GM12878 (cell line): ENCODE results near the gene USP4.

Experiments used
- CBX3 ChIP-seq: fragments of 200-600 bp; sonication (generic); IDR thresholded peaks from 2 replicates; pipeline ENCODE4 v1.6.1; 2016; ENCODE audit warnings: low read depth, borderline replicate concordance
- MYC ChIP-seq: IDR thresholded peaks from 2 replicates; pipeline ENCODE4 v1.6.1; 2011; ENCODE audit warnings: mild to moderate bottlenecking, low read length, moderate library complexity, inconsistent platforms; ENCODE audit not compliant: insufficient read depth, insufficient replicate concordance, insufficient read length, severe bottlenecking
- SMC3 ChIP-seq: IDR thresholded peaks from 2 replicates; pipeline ENCODE4 v1.6.1; 2011; ENCODE audit warnings: low read length, improper control_type of control experiment, borderline replicate concordance
- ZSCAN29 ChIP-seq: fragments of 450-650 bp; IDR thresholded peaks from 2 replicates; pipeline ENCODE4 v1.6.1; 2017; ENCODE audit warnings: mild to moderate bottlenecking, moderate library complexity
- TF ChIP-seq, protein P1 (sequence below), 3 experiments: IDR thresholded peaks in 2 of 3; conservative IDR thresholded peaks in 1 of 3; 2 replicates each; pipeline ENCODE4 v1.5.1; 2011; ENCODE audit warnings: low read depth in 3 of 3, low read length in 3 of 3, mild to moderate bottlenecking in 3 of 3, control low read depth in 2 of 3, moderate library complexity in 2 of 3, inconsistent platforms in 1 of 3, mixed read lengths in 1 of 3; ENCODE audit not compliant: control insufficient read depth in 2 of 3, insufficient read depth in 1 of 3; ENCODE audit errors: extremely low read depth in 1 of 3
- TF ChIP-seq, protein P2 (sequence below): IDR thresholded peaks from 2 replicates; pipeline ENCODE4 v1.6.1; 2011; ENCODE audit warnings: low read depth, mild to moderate bottlenecking, low read length, moderate library complexity, borderline replicate concordance; ENCODE audit errors: extremely low read depth
- TF ChIP-seq, protein P3 (sequence below): IDR thresholded peaks from 2 replicates; pipeline ENCODE4 v1.6.1; 2012; ENCODE audit warnings: low read depth, low read length, improper control_type of control experiment
- TF ChIP-seq, protein P4 (sequence below): fragments of 150-350 bp; IDR thresholded peaks from 2 replicates; pipeline ENCODE4 v1.6.1; 2016; ENCODE audit warnings: low read depth, low read length
- TF ChIP-seq, protein P5 (sequence below): IDR thresholded peaks from 2 replicates; pipeline ENCODE4 v1.6.1; 2012; ENCODE audit warnings: low read depth, low read length, improper control_type of control experiment
- TF ChIP-seq, protein P6 (sequence below): IDR thresholded peaks from 2 replicates; pipeline ENCODE4 v1.6.1; 2012; ENCODE audit warnings: low read length, inconsistent platforms
- TF ChIP-seq, protein P7 (sequence below): IDR thresholded peaks from 2 replicates; pipeline ENCODE4 v1.6.1; 2012; ENCODE audit warnings: mild to moderate bottlenecking, low read depth, low read length

DNA sequence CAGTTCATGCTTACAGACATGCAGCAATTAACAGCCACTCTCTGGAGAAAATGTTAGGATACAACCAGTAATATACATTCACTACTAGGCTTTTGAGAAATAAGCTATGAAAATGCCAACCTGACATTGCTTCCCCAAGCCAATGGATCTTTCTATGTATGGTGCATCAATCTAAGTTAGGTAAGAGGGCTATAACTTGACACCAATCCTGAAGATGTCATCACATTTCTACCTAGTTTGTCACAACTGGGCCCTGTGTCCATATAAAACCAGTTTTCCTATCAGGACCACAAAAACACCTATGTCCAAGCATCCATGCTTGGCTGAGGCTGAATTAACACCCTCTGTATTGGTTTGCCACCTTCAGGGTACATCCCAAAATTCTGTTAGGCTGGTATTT, 32.1 kb upstream of the USP4 start:
- TF ChIP-seq, protein P1, sequence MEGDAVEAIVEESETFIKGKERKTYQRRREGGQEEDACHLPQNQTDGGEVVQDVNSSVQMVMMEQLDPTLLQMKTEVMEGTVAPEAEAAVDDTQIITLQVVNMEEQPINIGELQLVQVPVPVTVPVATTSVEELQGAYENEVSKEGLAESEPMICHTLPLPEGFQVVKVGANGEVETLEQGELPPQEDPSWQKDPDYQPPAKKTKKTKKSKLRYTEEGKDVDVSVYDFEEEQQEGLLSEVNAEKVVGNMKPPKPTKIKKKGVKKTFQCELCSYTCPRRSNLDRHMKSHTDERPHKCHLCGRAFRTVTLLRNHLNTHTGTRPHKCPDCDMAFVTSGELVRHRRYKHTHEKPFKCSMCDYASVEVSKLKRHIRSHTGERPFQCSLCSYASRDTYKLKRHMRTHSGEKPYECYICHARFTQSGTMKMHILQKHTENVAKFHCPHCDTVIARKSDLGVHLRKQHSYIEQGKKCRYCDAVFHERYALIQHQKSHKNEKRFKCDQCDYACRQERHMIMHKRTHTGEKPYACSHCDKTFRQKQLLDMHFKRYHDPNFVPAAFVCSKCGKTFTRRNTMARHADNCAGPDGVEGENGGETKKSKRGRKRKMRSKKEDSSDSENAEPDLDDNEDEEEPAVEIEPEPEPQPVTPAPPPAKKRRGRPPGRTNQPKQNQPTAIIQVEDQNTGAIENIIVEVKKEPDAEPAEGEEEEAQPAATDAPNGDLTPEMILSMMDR (IDR thresholded peaks at IDR 0.05 in 2 of 3, conservative IDR thresholded peaks at IDR 0.05 in 1 of 3; ENCODE audit: control insufficient read depth in 2 of 3, extremely low read depth in 1 of 3, insufficient read depth in 1 of 3, low read depth in 3 of 3, low read length in 3 of 3) = no peak
- TF ChIP-seq ZSCAN29 = no peak
- TF ChIP-seq CBX3 = no peak
- TF ChIP-seq, protein P2, sequence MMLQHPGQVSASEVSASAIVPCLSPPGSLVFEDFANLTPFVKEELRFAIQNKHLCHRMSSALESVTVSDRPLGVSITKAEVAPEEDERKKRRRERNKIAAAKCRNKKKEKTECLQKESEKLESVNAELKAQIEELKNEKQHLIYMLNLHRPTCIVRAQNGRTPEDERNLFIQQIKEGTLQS = no peak
- TF ChIP-seq, protein P3, sequence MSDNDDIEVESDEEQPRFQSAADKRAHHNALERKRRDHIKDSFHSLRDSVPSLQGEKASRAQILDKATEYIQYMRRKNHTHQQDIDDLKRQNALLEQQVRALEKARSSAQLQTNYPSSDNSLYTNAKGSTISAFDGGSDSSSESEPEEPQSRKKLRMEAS = no peak
- TF ChIP-seq MYC = no peak
- TF ChIP-seq, protein P4, sequence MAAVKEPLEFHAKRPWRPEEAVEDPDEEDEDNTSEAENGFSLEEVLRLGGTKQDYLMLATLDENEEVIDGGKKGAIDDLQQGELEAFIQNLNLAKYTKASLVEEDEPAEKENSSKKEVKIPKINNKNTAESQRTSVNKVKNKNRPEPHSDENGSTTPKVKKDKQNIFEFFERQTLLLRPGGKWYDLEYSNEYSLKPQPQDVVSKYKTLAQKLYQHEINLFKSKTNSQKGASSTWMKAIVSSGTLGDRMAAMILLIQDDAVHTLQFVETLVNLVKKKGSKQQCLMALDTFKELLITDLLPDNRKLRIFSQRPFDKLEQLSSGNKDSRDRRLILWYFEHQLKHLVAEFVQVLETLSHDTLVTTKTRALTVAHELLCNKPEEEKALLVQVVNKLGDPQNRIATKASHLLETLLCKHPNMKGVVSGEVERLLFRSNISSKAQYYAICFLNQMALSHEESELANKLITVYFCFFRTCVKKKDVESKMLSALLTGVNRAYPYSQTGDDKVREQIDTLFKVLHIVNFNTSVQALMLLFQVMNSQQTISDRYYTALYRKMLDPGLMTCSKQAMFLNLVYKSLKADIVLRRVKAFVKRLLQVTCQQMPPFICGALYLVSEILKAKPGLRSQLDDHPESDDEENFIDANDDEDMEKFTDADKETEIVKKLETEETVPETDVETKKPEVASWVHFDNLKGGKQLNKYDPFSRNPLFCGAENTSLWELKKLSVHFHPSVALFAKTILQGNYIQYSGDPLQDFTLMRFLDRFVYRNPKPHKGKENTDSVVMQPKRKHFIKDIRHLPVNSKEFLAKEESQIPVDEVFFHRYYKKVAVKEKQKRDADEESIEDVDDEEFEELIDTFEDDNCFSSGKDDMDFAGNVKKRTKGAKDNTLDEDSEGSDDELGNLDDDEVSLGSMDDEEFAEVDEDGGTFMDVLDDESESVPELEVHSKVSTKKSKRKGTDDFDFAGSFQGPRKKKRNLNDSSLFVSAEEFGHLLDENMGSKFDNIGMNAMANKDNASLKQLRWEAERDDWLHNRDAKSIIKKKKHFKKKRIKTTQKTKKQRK = no peak
- TF ChIP-seq, protein P5, sequence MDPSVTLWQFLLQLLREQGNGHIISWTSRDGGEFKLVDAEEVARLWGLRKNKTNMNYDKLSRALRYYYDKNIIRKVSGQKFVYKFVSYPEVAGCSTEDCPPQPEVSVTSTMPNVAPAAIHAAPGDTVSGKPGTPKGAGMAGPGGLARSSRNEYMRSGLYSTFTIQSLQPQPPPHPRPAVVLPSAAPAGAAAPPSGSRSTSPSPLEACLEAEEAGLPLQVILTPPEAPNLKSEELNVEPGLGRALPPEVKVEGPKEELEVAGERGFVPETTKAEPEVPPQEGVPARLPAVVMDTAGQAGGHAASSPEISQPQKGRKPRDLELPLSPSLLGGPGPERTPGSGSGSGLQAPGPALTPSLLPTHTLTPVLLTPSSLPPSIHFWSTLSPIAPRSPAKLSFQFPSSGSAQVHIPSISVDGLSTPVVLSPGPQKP = no peak
- no peak for TF ChIP-seq SMC3
- TF ChIP-seq, protein P6, sequence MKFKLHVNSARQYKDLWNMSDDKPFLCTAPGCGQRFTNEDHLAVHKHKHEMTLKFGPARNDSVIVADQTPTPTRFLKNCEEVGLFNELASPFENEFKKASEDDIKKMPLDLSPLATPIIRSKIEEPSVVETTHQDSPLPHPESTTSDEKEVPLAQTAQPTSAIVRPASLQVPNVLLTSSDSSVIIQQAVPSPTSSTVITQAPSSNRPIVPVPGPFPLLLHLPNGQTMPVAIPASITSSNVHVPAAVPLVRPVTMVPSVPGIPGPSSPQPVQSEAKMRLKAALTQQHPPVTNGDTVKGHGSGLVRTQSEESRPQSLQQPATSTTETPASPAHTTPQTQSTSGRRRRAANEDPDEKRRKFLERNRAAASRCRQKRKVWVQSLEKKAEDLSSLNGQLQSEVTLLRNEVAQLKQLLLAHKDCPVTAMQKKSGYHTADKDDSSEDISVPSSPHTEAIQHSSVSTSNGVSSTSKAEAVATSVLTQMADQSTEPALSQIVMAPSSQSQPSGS = no peak
- TF ChIP-seq, protein P7, sequence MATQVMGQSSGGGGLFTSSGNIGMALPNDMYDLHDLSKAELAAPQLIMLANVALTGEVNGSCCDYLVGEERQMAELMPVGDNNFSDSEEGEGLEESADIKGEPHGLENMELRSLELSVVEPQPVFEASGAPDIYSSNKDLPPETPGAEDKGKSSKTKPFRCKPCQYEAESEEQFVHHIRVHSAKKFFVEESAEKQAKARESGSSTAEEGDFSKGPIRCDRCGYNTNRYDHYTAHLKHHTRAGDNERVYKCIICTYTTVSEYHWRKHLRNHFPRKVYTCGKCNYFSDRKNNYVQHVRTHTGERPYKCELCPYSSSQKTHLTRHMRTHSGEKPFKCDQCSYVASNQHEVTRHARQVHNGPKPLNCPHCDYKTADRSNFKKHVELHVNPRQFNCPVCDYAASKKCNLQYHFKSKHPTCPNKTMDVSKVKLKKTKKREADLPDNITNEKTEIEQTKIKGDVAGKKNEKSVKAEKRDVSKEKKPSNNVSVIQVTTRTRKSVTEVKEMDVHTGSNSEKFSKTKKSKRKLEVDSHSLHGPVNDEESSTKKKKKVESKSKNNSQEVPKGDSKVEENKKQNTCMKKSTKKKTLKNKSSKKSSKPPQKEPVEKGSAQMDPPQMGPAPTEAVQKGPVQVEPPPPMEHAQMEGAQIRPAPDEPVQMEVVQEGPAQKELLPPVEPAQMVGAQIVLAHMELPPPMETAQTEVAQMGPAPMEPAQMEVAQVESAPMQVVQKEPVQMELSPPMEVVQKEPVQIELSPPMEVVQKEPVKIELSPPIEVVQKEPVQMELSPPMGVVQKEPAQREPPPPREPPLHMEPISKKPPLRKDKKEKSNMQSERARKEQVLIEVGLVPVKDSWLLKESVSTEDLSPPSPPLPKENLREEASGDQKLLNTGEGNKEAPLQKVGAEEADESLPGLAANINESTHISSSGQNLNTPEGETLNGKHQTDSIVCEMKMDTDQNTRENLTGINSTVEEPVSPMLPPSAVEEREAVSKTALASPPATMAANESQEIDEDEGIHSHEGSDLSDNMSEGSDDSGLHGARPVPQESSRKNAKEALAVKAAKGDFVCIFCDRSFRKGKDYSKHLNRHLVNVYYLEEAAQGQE = no peak
